GM12874 (cell line): ENCODE data around the gene ANKRD9.
A peak's percentile ranks its signal among the peaks of the same experiment; 100 is the strongest.

Experiments used
- CTCF ChIP-seq: IDR thresholded peaks from 2 replicates; pipeline ENCODE4 v1.5.1; 2011; ENCODE audit warnings: low read depth, mild to moderate bottlenecking, control low read depth, low read length, moderate library complexity; ENCODE audit not compliant: insufficient read depth

The ANKRD9 gene

GRCh38 chr14:102517392-102518062 is 8.0 kb upstream of the ANKRD9 start:
- TF ChIP-seq CTCF, result no peak

GRCh38 chr14:102516531-102517391 is 7.2 kb upstream of the ANKRD9 start:
- peak; percentile 94 for TF ChIP-seq CTCF

GRCh38 chr14:102514987-102515733 is 5.6 kb upstream of the ANKRD9 start:
- TF ChIP-seq CTCF, result no peak

GRCh38 chr14:102513899-102514772 is 4.6 kb upstream of the ANKRD9 start:
- no peak for TF ChIP-seq CTCF

GRCh38 chr14:102512793-102513300 is 3.3 kb upstream of the ANKRD9 start:
- TF ChIP-seq CTCF, result no peak

- TF ChIP-seq CTCF, result no peak
Observed at GRCh38 chr14:102511538-102511937, 2.0 kb upstream of the ANKRD9 start.
